Measurements from ENCODE around the gene SPATA32. TPM values are rescaled to one million over a fixed set of nuclear protein-coding genes. Genes with fewer than 3 reads are reported as not detected.

SPATA32 gene
- total and polyA plus RNA-seq, 11 donors, result not detected

DNA sequence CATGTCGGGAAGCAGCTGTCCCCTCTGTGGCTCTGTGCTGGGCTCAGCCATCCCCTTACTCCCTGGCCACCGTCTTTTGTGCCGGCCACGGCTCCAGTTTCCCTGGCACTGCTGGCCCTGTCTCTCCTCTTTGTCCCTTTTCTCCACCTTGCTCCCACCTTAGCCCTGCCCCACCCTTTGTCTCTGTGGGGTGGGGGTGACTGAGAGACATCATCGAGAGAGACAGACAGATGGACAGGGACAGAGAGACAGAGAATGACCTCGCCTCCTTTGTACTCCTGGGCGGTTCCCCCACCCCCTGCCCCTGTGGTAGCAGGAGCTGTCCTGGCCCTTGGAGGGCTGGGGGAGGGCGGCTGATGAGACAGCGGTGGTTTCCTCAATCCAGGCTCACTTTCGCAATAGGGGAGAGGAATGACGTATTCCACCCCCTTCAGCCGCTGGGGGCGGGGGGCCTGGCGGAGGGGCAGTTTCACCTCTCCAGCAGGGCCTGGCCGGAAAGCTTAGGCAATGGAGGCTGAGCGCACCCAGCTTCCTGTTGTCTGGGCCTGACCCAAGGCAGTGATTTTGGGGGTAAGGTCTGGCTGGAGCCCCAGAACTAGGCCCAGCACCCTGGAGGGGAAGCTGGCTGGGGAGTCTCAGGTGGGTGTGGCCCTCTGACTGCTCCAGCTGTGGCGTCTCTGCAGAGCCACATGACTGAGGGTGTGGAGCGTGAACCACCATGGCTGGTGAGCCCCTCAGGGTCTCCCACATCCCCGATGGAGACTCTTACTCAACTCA, 32.9 kb downstream of the SPATA32 start:
- ATAC-seq (peak; percentile 51 to 81 (median 76)), DNase-seq (peak; percentile 86 to 94 (median 91))
- intact Hi-C loops (cut with DNase I), result loop anchor here in 1 of 10 donors (5.0 kb wide), 1 partner anchor 33 kb away; the partner anchor contains the start of gene SPATA32
- Histone ChIP-seq H3K9me3 (no peaks in the 10 kb centered on the region), H3K36me3 (peaks cover 0 to 21% (median 0%) of the 10 kb centered on the region in 9 donors), H3K4me3 (peak overlapping the region in 4 of 12 donors; percentile 3 to 78 (median 16)), H3K4me1 (peaks cover 0 to 82% (median 56%) of the 10 kb centered on the region in 12 donors), H3K27ac (peak overlapping the region; percentile 26 to 98 (median 78)), H3K27me3 (no peaks in the 10 kb centered on the region)
- 59 to 68% (median 64%) methylated on average over 17 to 19 of the region's 19 CpGs for WGBS, 4 donors
- TF ChIP-seq, protein P1, sequence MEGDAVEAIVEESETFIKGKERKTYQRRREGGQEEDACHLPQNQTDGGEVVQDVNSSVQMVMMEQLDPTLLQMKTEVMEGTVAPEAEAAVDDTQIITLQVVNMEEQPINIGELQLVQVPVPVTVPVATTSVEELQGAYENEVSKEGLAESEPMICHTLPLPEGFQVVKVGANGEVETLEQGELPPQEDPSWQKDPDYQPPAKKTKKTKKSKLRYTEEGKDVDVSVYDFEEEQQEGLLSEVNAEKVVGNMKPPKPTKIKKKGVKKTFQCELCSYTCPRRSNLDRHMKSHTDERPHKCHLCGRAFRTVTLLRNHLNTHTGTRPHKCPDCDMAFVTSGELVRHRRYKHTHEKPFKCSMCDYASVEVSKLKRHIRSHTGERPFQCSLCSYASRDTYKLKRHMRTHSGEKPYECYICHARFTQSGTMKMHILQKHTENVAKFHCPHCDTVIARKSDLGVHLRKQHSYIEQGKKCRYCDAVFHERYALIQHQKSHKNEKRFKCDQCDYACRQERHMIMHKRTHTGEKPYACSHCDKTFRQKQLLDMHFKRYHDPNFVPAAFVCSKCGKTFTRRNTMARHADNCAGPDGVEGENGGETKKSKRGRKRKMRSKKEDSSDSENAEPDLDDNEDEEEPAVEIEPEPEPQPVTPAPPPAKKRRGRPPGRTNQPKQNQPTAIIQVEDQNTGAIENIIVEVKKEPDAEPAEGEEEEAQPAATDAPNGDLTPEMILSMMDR (IDR thresholded peaks at IDR 0.05), result no peak
- TF ChIP-seq POLR2A (IDR thresholded peaks at IDR 0.05), result no peak

GRCh38 chr17:45227926-45228762, 33.8 kb downstream of the SPATA32 start:
- 38 to 76% (median 57%) methylated on average over 10 to 17 of the region's 17 CpGs for WGBS, 4 donors
- Histone ChIP-seq H3K27me3 (no peaks in the 10 kb centered on the region), H3K9me3 (no peaks in the 10 kb centered on the region), H3K4me1 (peaks cover 0 to 90% (median 58%) of the 10 kb centered on the region in 12 donors), H3K4me3 (peak overlapping the region in 5 of 12 donors; percentile 3 to 78 (median 5)), H3K27ac (peak overlapping the region; percentile 26 to 98 (median 78)), H3K36me3 (peaks cover 0 to 13% (median 0%) of the 10 kb centered on the region in 9 donors)
- TF ChIP-seq POLR2A (IDR thresholded peaks at IDR 0.05), result no peak
- TF ChIP-seq, protein P1 (IDR thresholded peaks at IDR 0.05), result no peak
- intact Hi-C loops (cut with DNase I), result loop anchor here in 1 of 10 donors (5.0 kb wide), 1 partner anchor 34 kb away; the partner anchor contains the start of gene SPATA32
- DNase-seq (peak in 2 of 5 donors; percentile 40 to 47), ATAC-seq (peak in 2 of 4 donors; percentile 0 to 4)

DNA sequence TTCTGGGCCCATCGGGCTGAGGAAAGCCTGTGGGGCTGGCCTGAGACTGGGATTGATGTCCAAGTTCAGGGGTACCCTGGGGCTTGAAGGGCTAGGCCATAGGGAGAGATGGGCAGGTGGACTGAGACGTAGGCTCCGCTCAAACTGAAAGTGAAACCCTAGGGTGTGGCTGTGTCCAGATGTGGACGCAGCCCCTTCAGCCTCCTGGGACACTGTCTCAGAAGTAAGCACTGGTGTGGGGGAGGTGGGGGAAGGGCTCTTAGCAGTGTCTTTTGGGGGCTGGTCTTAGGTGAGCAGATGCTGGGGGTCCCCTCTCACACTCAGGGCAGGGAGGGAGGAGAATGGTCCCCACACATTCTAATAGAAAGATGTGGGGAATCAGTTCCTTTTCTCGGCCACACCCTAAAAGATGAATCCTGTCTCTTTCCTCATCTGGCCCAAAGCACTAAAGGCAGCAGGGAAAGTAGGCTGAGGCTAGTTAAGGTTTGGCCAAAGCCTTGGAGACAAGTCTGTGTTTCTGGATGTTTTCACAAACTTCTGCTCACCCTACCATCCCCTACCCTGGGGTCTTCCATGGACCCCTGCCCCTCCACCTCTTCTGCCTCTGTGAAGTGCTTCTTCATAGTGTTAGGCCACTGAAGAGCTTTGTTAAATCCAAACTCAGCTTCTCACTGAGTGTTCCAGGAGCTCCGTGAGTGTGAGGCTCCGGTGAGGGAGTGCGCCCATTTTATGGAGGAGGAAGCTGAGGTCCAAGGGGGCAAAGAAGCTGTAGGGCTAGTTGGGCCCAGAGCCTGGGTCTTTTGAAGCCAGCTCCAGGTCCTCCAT, 34.6 kb downstream of the SPATA32 start:
- H3K4me3 ChIP-seq, result peak overlapping the region in 8 of 12 donors; percentile 11 to 78 (median 24)
- H3K4me1 ChIP-seq, result peaks cover 0 to 90% (median 61%) of the 10 kb centered on the region in 12 donors
- no peak for TF ChIP-seq POLR2A (IDR thresholded peaks at IDR 0.05)
- TF ChIP-seq, protein P1 (IDR thresholded peaks at IDR 0.05), result no peak
- DNase-seq (peak in 3 of 5 donors; percentile 49 to 58 (median 56)), ATAC-seq (peak in 1 of 4 donors; percentile 22)
- H3K27ac ChIP-seq, result peak overlapping the region; percentile 26 to 98 (median 78)
- 65 to 71% (median 68%) methylated on average over 7 to 8 of the region's 8 CpGs for WGBS, 4 donors
- H3K9me3 ChIP-seq, result no peaks in the 10 kb centered on the region
- H3K27me3 ChIP-seq, result no peaks in the 10 kb centered on the region
- peaks cover 0 to 5% (median 0%) of the 10 kb centered on the region in 9 donors for H3K36me3 ChIP-seq
- intact Hi-C loops (cut with DNase I), result loop anchor here in 1 of 10 donors (5.0 kb wide), 1 partner anchor 35 kb away; the partner anchor contains the start of gene SPATA32
